Fibroblast of gingiva (primary cell): ENCODE measurements around the gene SUGT1.
"Not testable (repeated sequence)": the region's sequence is repeated elsewhere in the genome, so short reads cannot be mapped to it uniquely, and the experiment has no call there.

Experiments used
- DNase-seq: peaks from one replicate; pipeline ENCODE4 v3.0.0-alpha.2; 2011; ENCODE audit warnings: low read depth

Gene SUGT1

DNA sequence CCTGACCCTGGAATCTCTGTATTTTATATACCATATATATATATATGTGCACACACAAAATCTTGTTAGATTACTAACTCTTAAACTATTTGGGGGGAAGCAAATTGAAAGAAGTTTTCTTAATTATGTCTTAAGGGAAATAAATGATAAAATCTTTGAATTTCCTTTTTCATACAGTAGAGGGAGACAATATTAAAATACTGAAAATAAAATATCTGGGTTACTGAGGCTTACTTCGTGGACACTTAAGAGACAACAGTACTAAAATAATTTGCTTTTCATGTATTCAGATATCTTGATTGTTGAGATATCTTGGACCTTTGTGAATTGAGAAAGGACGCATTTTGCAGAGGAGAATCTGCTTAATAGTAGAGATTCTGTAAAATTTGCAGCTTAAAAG lies 17.0 kb downstream of the SUGT1 start:
- DNase-seq: no peak

DNA sequence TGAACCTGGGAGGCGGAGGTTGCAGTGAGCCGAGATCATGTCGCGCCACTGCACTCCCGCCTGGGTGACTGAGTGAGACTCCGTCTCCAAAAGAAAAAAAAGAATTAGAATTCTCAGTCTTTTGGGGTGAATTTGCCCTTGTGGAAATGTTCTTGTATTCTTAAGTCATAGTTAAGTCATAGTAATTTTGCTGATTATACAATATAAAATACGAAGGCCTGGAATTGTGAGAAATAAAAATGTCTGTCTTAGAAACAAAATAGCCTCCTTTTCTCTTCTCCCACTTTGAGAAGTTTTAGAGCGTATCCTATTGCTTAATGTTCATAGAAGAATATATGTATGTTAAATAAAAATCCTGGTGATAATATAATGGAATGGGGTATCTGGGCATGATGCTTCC lies 18.1 kb downstream of the SUGT1 start:
- no peak for DNase-seq

DNA sequence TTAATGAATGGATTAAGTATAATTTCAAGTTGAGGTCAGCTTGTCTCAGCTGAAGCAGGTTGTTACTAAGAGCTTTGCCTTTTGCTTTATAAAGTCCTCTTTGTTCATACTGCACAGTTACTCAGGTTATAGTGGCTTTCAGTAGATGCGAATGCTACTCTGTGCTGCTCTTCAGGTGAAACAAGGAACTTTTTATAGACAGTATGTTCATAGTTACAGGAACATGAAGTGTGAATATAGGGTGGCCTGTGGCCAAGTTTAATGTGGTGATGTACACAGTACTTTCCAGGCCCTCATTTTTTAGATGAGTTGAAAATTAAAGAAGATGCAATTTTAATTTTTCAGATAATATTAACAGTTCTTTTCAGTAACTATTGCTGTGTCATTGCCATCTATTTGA lies 20.8 kb downstream of the SUGT1 start:
- no peak for DNase-seq

DNA sequence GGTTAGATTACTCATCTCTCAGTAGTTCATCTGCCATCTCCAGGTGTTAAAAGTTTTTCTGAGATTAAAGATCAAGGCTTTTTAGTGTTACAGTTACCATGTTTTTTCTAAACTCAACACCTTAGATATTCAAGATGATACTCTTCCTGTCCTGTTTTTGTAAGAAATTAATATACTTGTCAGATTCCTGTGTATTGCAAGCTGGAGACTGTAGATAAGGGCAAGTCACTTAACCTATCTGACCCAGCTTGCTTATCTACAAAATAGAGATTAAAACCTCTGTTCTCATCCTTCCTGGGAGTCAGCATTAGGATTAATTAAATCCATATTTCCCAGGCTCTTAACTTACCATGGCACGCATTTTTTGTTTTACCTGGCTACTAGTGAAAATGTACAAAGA lies 25.2 kb downstream of the SUGT1 start:
- no peak for DNase-seq

DNA sequence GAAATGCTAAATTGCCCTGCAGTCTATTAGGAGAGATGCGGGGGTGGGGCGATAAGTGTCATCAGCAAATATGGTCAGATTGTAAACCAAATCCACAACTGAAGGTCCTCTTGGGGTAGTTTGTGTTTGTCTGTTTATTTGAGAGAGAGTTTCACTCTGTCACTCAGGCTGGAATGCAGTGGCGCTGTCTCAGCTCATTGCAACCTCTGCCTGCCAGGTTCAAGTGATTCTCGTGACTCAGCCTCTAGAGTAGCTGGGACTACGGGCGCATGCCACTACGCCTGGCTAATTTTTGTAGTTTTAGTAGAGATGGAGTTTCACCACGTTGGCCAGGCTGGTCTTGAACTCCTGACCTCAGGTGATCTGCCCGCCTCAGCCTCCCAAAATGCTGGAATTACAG lies 33.2 kb downstream of the SUGT1 start:
- DNase-seq: not testable (repeated sequence)

DNA sequence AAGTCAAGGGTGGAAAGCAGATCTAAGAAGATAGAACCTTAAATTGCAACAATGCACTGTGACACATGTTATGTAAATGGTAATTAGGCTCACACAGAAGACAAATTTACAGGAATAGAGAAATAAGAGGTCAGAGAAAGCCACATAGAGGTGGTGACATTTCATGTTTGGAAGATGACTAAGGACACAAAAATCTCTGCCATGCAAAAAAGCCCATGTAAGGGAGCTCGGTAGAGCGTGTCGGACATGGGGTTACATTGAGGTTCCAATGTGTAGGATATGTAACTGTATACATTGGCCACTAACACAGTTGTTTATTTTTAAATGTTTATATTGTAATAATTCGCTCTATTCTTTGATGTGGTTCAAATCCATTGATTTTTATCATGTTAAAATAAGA lies 33.7 kb downstream of the SUGT1 start:
- DNase-seq: no peak

DNA sequence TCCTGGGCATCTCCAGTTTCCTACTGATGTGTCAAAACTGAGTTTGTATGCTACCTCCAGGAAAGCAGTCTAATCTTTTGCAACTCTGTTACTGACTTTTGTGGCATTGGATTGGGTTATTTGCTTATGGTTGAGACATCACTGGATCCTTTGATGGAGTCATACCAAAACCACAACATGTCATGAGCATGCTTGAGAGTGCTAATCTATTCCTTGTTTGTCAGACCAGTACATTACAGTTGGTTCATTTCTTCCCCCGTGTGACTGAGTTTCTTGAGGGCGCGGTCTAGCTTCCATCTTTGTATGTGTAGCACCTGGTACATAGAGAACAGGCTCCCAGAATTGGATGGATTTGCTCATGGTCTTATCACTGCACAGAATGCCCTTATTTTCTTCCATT lies 43.2 kb downstream of the SUGT1 start:
- DNase-seq: peak; percentile 90

DNA sequence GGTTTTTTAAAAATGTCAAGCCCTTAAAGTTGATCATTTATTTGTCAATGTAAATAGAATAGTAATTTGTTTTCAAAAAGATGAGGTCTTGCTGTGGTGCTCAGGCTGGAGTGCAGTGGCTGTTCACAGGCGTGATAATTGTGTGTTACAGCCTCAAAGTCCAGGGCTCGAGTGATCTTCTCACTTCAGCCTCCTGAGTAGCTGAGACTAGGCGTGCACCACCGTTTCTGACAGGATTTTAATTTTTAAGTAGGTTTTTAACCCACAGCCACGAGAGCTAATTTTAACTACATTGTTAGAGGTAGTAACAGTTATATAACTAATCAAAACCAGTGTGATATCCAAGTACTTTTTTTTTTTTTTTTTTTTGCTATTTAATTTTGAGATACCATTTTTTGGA lies 43.9 kb downstream of the SUGT1 start:
- DNase-seq: no peak

DNA sequence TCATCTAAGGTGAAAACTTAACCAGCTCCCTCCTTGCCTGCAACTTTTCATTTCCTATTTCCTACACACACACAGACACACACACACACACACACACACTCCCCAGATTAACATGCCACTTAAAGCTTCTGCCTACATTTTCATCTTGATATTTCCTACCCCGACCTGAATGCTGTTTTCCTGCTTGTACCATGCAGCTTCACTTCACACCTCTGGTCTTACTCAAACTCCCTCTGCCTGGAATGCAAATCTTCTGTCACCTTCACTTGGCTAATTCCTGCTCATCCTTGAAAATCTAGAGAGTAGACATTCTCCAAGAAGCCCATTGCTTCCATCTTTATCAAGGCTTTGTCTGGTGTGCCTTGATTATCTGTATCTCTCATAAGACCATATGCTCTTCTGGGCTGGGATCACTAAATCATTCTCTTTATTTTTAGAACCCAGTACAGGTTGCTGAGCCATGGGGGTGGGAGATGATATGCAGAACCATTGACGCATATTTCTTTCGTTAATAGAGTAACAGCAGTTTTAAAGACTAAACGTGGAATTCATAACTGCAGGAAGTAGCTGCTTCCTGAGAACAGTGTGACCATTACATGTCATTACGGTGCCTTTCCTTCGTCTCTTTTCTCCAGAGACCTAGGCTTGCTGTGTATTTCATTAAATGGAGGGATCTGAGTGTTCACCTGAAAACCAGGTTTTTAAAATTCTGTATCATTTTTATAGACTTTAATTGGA lies 49.3 kb downstream of the SUGT1 start:
- no peak for DNase-seq

DNA sequence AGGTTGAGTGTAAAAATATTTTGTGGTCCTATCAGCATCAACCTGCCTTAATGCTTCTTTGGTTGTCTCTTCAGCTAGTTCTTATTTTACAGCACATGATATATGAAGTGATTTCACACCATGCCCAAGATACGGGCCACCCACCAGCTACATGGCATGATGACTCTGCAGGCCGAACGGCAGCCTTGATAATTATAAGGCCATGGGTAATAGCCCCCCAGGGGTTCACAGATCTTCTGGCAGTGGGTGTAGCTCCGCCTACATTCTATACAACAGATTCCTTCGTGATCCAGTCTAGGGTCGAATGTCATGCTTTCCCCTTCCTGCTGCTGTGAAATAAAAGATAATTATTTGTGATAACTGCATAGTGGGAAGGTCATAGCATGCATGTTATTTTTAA lies 50.8 kb downstream of the SUGT1 start:
- no peak for DNase-seq

DNA sequence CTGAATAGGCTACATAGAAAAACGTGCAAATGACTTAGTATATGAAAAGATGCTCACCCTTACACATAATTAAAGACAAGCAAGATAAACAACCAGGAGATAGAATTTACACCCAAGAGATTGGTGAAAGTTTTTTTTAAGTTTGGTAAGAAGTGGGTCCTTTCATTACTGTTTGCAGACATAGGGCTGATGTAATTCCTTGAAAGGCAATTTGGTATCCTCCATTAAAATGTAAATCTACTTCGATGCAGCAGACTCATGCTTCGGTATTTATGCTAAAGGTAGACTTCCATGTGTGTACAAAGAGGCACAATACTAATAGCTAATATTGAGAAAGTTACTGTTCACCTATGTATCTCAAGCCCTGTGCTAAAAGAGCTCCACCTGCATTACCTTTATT lies 53.4 kb downstream of the SUGT1 start:
- DNase-seq: no peak

DNA sequence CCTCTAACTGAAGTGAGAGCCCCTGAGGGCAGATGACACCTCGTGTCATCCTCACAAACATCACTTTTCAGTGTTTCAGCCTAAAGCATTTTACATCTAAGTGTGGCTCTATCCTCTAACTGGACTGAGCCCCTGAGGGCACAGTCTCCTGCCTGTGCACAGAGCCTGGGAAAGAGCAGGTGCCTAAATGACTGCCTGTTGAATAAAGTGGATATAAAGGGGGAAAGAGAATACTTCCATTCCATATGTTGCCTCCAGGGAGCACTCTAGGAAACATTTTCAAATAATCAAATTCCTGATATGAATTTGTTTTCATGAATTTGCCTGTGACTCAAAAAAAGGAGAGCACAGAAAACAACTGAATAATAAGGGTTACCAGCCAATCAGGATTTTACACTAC lies 54.7 kb downstream of the SUGT1 start:
- DNase-seq: no peak

DNA sequence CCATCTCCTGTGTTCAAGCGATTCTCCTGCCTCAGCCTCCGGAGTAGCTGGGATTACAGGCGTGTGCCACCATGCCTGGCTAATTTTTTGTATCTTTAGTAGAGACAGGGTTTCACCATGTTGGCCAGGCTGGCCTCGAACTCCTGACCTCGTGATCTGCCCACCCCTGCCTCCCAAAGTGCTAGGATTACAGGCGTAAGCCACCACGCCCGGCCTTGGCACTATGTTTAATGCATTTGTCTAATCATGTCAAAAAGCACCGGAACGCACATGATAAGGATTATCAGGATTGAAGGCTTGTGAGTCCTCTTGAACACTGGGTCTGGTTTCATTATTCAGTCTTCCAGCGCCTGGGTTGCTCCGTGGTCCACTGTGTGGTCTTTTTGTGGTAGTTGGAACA lies 55.6 kb downstream of the SUGT1 start:
- not testable (repeated sequence) for DNase-seq

DNA sequence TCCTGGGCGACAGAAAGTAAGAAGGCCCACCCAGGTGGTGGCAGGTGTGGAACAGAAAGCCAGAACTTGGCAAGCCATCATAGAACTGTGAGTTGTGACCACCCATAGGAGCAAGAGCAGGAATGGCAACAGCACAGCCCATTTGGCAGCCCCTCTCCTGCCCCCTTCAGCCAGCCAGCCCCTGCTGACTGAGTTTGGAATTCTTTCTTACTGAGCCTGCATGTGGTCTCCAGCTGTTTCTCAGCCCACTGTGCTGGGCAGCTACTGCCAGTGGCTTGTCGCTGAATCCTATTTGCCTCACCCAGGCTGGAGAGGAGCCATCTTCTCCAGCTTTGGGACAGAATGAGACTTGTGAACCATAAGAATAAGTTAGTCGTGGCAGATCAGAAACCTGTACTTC lies 58.6 kb downstream of the SUGT1 start:
- DNase-seq: no peak

DNA sequence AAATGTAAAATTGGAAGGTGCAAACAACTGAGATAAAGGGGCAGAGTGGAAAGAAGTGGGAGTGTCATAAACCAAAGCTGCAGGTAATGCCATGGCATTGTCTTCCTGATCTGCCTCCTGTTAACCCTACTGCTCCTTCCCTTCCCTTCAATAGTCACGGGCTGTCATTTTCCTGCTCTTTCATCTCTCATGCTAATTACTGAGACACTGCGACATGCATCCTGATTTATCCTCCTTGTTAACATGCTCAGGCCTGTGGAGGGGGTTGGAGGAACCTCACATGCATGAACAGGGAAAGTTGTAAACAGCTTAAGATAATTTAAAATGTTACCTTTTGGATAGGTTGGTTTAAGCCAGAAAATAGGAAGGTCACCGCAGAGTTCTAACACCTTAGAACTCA lies 59.7 kb downstream of the SUGT1 start:
- no peak for DNase-seq

DNA sequence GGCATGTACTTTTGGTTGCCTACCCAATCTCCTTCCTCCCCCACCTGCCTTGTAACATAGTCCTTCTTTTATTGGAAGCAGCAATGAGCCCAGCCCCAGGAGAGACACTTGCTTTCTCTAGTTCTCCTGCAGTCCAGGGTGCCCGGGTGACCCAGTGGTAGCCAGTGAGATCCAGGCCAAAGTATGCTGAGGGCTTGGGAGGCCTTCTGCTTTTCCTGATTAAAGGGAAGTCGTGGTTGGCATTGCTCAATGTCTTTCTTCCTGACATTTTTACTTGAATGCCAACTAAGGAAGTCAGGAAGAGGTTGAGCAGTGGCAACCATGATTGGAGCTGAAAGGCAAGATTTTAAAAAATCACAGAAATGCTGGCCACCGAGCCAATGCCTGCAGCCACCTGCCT lies 61.3 kb downstream of the SUGT1 start:
- DNase-seq: no peak

DNA sequence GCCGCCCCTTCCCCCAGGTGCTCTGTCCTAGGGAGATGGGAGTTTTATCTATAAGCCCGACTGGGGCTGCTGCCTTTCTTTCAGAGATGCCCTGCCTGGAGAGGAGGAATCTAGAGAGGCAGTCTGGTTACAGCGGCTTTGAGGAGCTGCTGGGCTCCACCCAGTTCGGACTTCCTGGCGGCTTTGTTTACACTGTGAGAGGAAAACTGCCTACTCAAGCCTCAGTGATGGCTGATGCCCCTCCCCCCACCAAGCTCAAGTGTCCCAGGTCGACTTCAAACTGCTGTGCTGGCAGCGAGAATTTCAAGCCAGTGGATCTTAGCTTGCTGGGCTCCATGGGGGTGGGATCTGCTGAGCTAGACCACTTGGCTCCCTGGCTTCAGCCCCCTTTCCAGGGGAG lies 68.3 kb downstream of the SUGT1 start:
- not testable (repeated sequence) for DNase-seq

DNA sequence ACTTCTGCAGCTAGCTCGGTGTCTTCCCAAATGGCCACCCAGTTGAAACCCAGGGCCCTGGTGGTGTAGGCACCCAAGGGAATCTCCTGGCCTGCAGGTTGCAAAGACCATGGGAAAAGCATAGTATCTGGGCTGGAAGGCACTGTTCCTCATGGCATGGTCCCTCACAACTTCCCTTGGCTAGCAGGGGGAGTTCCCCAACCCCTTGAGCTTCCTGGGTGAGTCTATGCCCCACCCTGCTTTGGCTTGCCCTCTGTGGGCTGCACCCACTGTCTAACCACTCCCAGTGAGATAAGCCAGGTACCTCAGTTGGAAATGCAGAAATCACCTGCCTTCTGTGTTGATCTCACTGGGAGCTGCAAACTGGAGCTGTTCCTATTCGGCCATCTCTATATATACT lies 68.7 kb downstream of the SUGT1 start:
- not testable (repeated sequence) for DNase-seq

DNA sequence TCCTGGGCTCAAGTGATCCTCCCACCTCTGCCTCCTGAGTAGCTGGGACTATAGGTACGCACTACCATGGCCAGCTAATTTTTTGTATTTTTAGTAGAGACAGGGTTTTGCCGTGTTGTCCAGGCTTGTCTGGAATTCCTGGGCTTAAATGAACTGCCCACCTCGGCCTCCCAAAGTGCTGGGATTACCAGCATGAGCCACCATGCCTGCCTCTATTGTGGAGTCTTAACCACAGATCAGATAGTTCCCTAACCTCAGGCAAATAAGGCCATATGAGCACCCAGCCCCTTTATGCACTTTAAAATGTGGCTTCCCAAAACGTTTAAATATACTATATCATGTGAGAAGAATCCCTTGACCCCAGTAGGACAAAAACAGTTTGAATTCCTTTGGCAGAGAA lies 70.5 kb downstream of the SUGT1 start:
- DNase-seq: no peak

DNA sequence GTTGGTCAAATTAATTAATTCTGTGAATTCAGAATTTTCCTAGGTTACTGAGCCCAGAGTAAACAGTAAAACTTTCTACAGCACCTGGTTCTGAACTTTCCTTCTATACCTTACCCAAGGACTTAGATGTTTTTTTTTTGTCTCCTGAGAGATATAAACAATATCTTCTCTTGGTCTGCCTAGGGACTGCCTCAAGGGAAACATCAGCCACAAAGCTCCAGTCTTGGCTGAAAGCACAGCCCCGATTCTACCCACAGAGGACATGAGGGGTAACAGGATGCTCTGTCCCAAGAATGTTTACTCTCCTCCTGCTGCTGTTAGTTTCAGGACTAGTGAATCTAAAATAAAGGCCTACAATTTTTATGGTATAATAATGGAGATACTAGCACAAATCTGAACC lies 72.7 kb downstream of the SUGT1 start:
- no peak for DNase-seq

DNA sequence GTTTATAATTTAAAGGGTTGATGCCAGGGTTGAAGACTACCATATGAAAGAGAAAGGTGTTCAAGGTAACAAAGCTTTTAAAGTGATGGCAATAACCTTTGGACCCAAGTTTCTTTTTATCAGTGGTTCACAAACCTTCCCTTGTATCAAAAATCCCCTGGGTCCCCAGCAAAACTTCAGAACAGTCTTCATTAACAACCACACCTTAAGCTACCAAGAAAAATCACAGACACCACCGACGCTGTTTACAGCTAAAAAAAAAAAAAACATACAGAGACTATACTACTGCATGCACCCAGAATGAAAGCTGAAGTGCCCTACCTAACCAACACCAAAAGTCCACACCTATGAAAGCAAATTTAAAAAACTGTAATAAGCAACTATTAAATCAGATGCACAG lies 73.6 kb downstream of the SUGT1 start:
- no peak for DNase-seq

DNA sequence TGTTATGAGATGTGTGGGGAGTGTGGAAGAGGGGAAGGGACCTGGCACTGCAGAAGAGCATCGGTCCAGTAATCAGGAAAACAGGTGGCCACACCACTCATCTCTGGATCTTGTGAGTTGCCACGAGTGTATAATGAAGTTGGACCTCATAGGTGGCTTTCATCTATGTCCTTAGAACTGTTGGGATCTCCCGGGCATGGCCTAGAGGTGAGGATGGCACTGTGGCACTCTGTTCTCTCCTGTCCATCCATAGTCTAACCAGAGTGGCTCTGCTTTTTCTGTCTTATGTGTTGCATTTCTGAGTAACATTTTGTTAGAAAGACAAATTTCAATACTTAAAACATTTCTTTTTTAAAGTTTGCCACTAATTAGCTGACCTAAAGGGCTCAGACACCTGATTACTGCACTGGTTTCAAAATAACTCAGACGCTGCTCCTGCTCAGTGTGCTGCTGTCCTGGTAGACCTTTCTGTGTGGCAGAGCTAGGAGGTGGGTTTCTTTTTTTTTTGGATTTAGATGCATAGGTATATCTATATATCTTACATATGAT lies 81.5 kb downstream of the SUGT1 start:
- no peak for DNase-seq

DNA sequence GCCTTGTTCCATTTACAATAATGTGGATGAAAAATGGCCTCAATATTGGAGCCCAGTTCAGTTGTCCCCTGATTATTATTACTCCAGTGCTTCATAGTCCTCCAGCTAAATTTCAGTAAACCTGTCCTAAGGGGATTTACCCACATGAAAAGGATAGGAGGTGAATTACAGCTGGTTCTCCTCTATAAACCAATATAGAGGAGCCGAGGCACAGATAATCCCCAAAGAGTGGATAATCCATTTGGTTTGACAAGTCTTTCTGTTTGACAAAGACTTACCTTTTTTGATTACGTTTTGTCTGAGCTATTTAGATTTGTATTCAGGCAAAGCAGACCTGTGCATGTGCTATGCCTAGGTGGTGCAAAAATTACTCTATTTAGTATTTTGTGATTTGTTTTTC lies 84.3 kb downstream of the SUGT1 start:
- no peak for DNase-seq

DNA sequence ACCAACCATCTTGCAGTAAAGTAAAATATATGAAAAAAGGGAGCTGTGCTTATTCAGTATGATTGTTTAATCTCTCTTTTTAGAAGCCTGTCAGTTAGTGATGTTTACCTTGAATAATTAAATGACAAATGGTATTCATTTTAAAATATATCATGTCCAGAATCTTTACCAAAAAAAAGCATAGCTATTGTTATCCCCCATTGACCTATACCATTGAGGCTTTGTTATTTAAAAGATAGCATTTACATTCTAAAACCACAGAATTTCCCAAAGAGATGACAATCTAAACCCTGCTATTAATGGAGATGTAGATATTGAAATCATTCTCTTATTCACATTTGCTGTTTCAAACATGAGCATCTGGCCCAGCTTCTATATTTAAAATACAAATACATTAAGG lies 84.8 kb downstream of the SUGT1 start:
- DNase-seq: no peak
